ENCODE results near the gene KCNJ18.
"Not testable (repeated sequence)": the region's sequence is repeated elsewhere in the genome, so short reads cannot be mapped to it uniquely, and the experiment has no call there.

DNA sequence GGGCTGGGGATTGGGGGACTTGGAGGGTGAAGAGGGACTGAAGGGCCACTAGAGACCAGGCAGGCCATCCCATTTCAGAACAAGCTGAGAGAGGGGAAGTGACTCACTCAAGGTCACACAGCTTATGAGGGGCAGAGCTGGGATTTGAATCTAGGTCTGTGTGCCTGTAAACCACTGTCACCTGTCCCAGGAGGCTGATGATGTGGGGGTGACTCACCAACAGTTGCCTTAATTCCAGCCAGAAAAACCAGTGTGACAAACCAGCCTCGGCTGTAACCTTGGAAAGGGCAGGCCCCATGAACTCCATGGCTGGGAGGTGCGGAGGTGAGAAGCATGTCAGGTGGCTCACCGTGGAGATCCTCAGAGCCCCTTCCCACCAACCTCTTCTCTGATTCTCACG, 1.6 kb downstream of the KCNJ18 start:
- not testable (repeated sequence) for TF ChIP-seq ARHGAP35 (CRISPR knock-in tag; IDR thresholded peaks at IDR 0.05; ENCODE audit: borderline replicate concordance); THYN1 (CRISPR knock-in tag; IDR thresholded peaks at IDR 0.05; ENCODE audit: borderline replicate concordance, low read depth); ZNF121 (CRISPR knock-in tag; IDR thresholded peaks at IDR 0.05); SP4 (CRISPR knock-in tag; IDR thresholded peaks at IDR 0.05); ZNF766 (CRISPR knock-in tag; IDR thresholded peaks at IDR 0.05; ENCODE audit: borderline replicate concordance); ZNF616 (CRISPR knock-in tag; IDR thresholded peaks at IDR 0.05; ENCODE audit: low read depth)

Measured in HepG2 (cell line).